H1 (cell line): ENCODE results near the gene NXPH4.

Source experiments
- CTCF ChIP-seq, 3 experiments: IDR thresholded peaks; 1 replicate in 2 of 3; 2 replicates in 1 of 3; pipeline versions ENCODE4 v1.5.1 to v1.6.1; 2011; ENCODE audit warnings: low read length in 3 of 3, mild to moderate bottlenecking in 3 of 3, inconsistent platforms in 2 of 3, low read depth in 1 of 3, moderate library complexity in 1 of 3; ENCODE audit not compliant: insufficient read depth in 1 of 3; ENCODE audit errors: control extremely low read depth in 1 of 3
- JUN ChIP-seq: IDR thresholded peaks from 2 replicates; pipeline ENCODE4 v1.6.1; 2011; ENCODE audit warnings: low read depth, mild to moderate bottlenecking, improper control_type of control experiment, low read length
- POLR2AphosphoS5 ChIP-seq: IDR thresholded peaks from 2 replicates; pipeline ENCODE4 v1.6.1; 2011; ENCODE audit warnings: low read depth, low read length

GRCh38 chr12:57176139-57176477 lies 40.5 kb upstream of the NXPH4 start:
- TF ChIP-seq CTCF (IDR thresholded peaks at IDR 0.05; ENCODE audit: control extremely low read depth in 1 of 3, insufficient read depth in 1 of 3, low read depth in 1 of 3, low read length in 3 of 3) (no peak), POLR2AphosphoS5 (no peak), JUN (no peak)
